ENCODE results near the gene STAM2.
"Not testable (repeated sequence)": the region's sequence is repeated elsewhere in the genome, so short reads cannot be mapped to it uniquely, and the experiment has no call there.

Gene STAM2

DNA sequence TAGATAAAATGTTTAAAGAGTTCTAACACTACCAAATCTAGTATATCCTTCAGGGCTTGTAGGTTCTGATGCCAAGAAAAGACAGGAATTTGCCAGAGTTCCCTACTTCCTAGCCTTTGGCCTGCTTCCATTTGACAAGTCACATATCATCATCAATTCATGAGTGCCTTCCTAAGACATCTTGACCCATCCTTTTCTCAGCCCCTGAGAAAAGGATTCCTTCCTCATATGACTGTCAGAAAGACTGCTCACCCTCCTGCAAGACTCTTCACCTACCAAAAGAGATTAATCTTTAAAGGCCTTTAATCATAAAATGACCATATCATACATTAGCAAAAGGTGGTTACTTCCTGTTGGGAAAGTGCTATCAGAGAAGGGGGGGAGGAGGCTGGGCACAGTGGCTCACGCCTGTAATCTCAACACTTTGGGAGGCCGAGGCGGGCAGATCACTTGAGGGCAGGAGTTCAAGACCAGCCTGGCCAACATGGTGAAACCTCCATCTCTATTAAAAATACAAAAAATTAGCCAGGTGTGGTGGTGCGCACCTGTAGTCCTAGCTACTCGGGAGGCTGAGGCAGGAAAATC lies 3.3 kb downstream of the STAM2 start:
- DNase-seq: not testable (repeated sequence)

DNA sequence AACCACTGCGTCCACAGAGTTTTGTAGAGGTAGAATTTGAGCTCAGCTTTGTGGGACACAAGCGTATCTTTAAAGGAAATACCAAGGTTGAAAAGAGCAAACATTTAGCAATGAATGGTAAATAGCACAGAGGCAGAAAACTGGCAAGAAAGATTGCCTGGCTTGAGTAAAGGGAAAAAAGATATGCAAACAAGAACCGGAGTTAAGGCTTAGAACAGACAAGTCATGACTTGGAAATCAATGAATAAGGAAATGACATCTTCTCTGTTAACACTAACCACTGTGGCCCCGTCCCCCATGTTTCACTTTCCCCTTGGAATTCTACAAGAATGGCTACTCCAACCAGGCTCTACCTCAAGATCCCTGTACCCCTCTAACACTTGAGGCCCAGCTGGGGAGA lies 3.8 kb downstream of the STAM2 start:
- DNase-seq: no peak

DNA sequence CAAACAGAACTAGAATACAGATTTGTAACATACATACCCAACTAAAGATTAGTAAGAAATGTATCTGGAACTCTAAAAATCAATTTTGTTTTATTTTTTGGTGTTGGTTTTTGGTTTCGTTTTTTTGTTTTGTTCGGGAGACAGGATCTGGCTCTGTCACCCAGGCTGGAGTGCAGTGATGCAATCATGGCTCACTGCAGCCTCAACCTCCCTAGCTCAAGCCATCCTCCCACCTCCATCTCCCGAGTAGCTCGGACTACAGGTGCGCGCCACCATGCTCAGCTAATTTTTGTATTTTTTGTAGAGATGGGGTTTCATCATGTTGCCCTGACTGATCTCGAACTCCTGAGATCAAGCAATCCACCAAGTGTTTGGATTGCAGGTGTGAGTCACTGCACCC lies 6.4 kb downstream of the STAM2 start:
- not testable (repeated sequence) for DNase-seq

DNA sequence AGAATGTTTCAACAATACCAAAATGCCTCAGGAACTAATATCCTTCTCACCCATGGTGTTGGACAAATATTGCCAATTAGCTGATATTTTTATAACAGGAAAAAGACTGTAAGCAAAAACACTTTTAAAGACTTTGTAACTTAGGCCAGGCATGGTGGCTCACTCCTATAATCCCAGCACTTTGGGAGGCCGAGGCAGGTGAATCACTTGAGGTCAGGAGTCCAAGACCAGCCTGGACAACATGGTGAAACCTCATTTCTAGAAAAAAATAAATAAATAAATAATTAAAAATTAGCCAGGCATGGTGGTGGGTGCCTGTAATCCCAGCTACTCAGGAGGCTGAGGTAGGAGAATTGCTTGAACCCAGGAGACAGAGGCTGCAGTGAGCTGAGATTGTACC lies 8.1 kb downstream of the STAM2 start:
- DNase-seq: not testable (repeated sequence)

DNA sequence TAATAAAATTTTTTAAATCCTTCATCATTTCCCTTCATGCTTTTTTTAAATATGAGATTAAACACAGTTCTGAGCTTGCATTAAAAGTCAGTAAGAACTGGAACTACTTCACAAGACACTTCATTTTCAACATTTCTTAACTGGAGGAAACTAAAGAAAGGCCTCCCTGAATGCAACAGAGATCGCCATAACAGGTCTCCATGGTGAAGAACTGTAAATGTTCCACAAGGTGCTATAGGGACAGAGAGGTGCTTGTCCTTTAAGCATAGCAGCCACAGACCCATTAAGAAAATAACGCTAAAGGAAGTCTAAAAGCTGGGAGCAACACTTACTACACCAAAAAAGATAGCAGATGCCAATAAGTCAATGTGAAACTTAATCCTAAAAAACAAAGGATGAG lies 8.5 kb downstream of the STAM2 start:
- no peak for DNase-seq

DNA sequence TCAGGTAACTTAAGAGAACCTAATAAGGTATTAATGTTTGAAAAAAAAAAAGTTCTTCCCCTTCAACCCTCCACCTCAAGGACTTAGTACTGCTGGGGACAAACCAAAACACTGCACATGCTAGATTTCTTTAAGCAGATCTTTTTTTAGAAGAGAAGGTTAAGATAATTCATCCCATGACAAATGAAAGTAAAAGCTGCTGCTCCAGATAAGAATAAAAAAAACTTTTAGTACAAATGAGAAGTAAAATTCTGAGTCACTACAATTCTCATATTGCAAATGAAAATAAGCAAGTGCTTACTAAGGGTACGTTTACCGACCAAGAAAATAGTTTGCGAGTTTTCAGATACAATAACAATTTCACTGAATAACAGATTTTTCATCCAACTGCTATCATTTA lies 8.9 kb downstream of the STAM2 start:
- no peak for DNase-seq

DNA sequence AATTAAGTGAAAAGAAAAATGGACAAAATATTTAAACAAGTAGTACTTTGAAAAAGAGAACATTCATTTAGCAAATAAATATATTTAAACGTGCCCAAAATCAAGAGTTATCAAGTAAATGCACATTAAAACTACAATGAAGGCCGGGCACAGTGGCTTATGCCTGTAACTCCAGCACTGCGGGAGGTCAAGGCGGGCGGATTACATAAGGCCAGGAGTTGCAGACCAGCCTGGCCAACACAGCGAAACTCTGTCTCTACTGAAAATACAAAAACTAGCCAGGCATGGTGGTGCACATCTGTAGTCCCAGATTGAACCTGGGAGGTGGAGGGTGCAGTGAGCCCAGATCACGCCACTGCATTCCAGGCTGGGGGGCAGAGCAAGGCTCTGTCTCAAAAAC lies 9.8 kb downstream of the STAM2 start:
- DNase-seq: no peak

DNA sequence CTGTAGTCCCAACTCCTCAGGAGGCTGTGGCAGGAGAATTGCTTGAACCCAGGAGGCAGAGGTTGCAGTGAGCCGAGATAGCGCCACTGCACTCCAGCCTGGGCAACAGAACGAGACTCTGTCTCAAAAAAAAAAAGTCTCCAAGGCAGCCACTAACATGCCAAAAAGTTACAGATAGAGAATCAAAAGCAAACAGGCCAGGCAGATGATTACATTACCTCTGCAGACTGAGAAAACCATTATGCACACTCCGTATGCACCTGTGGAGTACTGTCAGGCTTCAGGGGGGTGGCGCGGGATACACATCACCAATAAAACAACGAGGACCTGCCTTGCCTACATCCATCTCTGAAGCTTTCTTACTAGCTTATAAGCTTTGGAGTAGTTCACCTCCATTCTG lies 10.3 kb downstream of the STAM2 start:
- DNase-seq: no peak

DNA sequence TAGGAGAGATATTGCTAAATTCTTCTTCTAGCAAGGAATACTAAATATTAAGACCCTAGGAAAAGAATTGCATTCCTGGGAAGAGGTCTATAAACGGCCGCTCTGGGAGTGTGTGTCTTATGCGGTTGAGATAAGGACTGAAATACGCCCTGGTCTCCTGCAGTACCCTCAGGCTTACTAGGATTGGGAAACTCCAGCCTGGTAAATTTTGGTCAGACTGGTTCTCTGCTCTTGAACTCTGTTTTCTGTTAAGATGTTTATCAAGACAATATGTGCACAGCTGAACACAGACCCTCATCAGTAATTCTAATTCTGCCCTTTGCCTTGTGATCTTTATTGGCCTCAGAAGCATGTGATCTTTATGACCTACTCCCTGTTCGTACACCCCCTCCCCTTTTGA lies 11.9 kb downstream of the STAM2 start:
- DNase-seq: not testable (repeated sequence)

DNA sequence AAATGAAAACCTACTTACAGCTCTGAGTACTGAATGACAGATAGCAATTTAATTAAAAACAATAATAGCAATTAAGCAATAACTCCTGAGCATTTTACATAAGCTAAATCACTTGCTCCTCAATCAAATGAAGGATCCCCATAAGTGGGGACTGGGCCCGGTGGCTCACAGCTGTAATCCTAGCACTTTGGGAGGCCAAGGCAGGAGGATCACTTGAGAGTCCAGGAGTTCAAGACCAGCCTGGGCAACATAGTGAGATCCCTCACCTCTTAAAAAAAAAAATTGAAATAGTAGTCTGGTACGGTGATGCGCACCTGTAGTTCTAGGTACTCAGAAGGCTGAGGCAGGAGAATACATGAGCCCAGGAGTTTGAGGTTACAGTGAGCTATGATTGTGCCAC lies 13.4 kb downstream of the STAM2 start:
- DNase-seq: no peak

DNA sequence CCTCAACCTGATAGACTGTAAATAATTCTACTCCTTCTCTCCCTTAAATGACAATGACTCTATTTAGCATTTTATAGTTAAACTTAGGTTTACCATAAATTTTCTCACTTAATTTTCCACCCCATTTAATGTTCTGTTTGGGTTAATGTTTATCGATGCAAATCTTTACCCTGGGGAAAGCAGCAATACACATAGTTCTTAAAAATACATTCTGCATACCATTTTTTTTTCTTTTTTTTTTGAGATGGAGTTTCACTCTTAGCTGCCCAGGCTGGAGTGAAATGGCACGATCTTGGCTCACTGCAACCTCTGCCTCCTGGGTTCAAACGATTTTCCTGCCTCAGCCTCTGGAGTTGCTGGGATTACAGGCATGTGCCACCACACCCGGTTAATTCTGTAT lies 14.0 kb downstream of the STAM2 start:
- DNase-seq: no peak

DNA sequence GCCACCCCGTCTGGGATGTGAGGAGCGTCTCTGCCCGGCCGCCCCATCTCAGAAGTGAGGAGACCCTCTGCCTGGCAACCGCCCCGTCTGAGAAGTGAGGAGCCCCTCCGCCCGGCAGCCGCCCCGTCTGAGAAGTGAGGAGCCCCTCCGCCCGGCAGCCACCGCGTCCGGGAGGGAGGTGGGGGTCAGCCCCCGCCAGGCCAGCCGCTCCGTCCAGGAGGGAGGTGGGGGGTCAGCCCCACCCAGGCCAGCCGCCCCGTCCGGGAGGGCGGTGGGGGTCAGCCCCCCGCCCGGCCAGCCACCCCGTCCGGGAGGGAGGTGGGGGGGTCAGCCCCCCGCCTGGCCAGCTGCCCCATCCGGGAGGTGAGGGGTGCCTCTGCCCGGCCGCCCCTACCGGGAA lies 15.2 kb downstream of the STAM2 start:
- not testable (repeated sequence) for DNase-seq

DNA sequence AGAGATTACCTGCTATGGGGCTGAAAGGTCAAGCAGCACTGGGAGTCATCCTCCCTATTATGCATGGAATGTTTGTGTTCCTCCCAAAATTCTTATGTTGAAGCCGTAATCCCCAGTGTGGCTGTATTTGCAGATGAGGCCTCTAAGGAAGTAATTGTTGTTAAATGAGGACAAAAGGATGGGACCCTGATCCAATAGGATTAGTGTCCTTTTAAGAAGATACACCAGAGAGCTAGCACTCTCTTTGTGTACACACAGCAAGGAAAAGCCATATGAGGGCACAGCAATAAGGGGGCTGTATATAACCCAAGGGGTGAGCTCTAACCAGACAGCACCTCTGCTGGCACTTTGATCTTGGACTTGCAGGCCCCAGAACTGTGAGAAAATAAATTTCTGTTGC lies 18.3 kb downstream of the STAM2 start:
- DNase-seq: no peak

DNA sequence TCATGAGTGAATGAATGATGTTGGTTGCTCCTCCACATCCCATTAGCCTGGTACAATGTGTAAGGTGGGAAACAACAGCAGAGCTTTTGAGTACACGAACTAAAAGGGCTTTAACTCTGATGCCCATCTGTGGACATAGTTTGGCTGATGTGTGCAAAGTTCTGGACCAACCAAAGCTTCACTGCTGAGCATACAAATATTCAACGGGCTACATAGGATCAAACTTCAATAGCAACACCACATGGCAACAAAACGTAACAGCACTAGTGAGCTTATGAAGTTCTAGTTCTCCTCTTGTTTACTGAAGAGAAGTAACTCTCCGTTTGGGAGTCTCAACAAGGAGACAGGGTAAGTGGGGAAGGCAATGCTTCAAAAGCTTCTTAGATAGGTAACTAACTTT lies 20.4 kb downstream of the STAM2 start:
- DNase-seq: peak in 1 of 2 experiments; percentile 6

DNA sequence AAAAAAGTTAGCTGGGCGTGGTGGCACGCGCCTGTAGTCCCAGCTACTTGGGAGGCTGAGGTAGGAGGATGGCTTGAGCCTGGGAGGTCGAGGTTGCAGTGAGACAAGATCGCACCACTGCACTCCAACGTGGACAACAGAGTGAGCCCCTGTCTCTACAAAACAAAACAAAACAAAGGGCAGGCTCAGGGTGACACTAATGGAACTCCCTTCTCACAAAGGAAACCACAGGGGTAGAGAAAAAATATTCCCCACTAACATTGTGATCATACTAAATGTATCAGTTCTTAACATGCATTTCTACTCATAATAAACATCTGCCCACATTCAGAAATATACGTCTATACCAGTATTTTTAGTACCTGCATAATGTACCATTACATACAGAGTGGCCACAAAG lies 21.1 kb downstream of the STAM2 start:
- DNase-seq: no peak

DNA sequence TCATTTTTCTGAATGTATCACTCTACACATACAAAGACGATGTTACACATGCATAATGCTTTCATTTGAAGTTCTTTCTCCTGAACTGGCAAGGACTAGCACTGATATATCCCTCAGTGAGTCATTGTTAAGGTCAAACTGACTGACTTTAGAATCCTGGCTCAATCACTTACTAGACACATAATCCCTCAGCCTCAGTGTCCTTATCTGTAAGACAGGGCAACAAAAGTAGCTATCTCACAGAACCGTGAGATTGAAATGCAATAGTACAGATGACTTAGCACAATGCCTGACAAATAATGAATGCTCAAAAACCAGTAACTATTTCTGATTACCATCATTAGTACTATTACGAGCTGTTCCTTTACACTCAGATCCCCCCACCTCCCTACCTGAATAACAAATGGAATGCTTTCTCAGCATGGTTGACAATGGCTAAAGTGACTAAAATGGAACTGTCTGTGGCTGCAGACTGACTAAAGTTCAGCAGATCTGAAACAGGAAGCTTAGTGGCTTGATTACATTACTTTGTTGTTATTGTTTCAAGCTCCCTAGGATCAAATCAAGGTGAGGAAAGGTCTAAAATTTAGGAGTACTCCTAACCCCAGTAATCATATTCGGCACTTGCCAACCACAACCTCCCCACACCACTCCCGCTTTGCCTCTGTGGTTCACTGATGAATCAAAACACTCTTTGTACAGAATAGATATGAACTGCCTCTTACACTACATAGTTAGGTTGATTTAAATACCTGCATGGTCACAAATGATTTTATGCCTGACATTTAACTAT lies 40.9 kb downstream of the STAM2 start:
- no peak for DNase-seq

DNA sequence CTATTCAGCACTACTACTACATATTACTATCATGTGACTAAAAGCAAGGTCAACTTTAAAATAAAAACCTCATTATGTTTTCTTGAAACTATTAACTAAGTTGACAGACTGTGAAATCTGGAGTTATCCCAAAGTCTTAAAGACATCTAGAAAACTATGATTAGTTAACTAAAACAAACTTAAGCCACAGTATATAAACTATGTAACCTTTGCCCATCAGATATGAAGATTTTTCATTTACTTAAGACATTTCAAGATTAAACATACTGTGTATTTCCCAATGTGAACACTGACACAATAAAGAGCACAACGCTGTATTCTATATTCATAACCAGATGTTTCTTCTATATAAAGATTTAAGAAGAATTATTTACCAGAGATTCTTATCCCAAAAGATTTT lies 43.3 kb downstream of the STAM2 start:
- no peak for DNase-seq

DNA sequence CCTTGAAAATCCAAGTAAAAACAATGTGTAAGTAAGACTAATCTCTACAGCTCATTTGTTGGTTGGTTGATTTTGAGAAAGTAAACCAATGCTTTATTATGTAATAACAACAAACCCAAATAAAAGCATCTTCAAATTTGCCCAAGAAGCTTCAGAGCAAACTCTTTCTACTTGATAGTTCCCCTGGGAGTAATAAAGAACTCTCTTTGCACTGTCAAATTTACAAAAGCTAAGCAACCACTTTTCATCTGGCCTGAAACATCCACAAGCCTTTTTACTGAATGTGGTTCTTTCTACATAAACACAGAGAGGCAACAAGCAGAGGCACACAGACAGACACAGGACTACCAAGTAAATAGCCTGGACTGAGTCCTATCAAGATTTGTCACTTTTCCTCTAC lies 47.9 kb downstream of the STAM2 start:
- DNase-seq: no peak

DNA sequence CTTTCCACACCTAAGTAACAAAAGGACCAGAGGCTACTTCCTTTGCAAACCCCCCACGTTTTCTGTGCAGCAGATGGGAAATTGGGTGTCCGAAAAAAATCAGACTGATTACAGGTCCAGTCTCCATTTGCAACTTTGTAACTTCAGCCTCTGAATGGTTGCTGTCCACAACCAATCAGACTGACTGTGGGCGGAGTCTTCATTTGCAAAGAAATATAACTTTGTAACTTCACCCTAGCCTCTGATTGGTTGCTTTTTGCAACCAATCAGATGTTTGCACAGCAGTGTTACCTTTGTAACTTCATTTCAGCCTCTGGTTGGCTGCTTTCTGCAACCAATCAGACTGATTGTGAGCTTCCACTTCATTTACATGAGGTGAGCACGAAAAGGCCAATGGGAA lies 48.9 kb downstream of the STAM2 start:
- DNase-seq: no peak

DNA sequence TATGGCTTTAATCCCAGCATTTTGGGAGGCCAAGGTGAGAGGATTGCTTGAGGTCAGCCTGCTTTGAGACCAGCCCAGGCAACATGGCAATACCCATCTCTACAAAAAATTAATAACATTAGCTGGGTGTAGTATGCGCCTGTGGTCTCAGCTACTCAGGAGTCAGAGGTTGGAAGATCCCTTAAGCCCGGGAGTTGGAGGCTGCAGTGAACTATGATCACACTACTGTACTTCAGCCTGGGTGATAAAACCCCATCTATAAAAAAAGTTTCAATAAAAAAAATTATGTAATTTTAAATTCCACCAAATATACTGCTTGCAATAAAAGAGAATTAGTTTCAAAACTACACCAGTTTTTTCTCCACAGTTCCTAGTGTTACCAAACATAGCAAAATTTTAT lies 53.4 kb downstream of the STAM2 start:
- DNase-seq: no peak

DNA sequence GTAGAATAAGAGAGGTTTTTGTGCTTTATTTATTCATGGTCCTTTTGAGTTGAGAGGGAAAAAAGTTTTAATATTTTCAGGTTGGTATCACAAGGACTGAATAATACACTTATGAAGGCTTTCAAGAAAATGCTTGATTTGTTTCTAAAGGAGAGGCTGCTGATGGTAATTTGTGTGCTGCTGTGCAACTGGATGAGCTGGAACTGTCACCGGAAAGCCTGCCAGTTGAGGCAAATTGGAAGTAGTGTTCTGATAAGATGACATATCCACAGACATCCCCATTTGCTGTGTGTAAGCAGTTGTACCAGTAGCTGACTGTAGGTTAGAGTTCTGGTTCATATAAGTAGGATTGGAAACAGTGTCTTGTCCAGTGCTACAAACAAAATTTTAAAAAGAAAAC lies 55.1 kb downstream of the STAM2 start:
- DNase-seq: no peak

DNA sequence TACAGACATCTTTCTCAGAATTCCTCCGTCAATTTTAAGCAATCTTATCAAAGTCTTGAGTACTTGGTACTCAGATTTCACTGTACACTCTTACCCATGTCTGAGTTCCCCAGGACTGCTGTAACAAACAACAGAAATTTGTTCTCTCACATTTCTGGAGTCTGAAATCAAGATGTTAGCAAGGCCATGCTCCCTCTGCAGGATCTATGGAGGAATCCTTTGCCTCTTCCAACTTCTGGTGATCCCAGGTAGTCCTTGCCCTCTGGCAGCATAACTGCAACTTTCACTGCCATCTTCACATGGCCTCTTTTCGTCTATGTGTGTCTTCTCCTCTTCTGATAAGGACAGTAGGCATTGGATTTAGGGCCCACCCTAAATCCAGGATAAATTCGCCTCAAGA lies 59.6 kb downstream of the STAM2 start:
- DNase-seq: no peak

DNA sequence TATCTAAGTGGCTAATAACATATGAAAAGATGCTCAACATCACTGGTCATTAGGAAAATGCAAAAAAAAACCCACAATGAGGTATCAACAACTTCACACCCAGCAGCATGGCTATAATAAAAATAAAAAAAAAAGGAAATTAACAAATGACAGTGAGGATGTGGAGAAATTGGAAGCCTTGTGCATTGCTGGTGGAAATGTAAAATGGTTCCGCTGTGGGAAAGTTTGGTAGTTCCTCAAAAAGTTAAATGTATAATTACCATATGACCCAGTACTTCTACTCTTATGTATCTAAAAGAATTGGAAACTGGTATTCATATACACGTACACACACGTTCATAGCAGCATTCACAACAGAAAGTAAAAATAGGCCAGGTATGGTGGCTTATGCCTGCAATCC lies 61.2 kb downstream of the STAM2 start:
- no peak for DNase-seq

DNA sequence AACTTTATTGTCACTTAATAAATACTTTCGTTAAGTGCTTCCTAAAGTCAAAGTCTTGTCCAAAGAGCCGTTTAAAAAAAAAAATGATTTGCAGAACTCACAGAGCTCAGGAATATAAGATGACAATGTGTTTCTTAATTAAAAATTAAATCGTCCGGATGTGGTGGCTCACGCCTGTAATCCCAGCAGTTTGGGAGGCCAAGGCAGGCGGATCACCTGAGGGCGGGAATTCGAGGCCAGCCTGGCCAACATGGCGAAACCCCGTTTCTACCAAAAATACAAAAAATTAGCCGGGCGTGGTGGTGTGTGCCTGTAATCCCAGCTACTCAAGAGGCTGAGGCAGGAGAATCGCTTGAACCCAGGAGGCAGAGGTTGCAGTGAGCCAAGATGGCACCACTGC lies 68.4 kb downstream of the STAM2 start:
- not testable (repeated sequence) for DNase-seq

DNA sequence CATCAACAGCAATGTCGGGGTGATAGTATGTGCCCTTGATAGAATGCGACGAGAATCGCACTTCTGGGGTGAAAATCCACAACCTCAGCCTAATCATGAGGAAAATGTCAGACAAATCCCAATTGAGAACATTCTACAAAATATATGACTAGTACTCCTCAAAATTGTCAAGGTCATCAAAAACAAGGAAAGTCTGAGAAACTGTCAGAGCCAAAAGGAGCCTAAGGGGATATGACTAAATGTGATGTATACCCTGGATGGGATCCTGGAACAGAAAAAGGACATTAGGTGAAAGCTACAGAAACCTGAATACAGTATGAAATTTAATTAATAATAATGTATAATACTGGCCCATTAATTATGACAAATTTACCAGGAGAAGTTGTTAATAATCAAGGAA lies 69.1 kb downstream of the STAM2 start:
- no peak for DNase-seq
